GM12801 (cell line): Measurements from ENCODE around the gene IL20RA.

ENCODE experiments used
- CTCF ChIP-seq: IDR thresholded peaks from one replicate; pipeline ENCODE4 v1.5.1; 2011; ENCODE audit warnings: control low read depth; ENCODE audit not compliant: insufficient read length; ENCODE audit errors: extremely low read depth

IL20RA gene

GRCh38 chr6:137024237-137024990 lies 20.4 kb downstream of the IL20RA start:
- TF ChIP-seq CTCF: no peak

- TF ChIP-seq CTCF: no peak
Measured at GRCh38 chr6:137020776-137021175, 24.0 kb downstream of the IL20RA start.

GRCh38 chr6:137019476-137020272 lies 25.1 kb downstream of the IL20RA start:
- no peak for TF ChIP-seq CTCF

- TF ChIP-seq CTCF: no peak
Measured at GRCh38 chr6:137017081-137017480, 27.7 kb downstream of the IL20RA start.

GRCh38 chr6:137016356-137016755 lies 28.4 kb downstream of the IL20RA start:
- TF ChIP-seq CTCF: no peak

- TF ChIP-seq CTCF: no peak
Measured at GRCh38 chr6:137015943-137016342, 28.8 kb downstream of the IL20RA start.

GRCh38 chr6:137013738-137014602 lies 30.8 kb downstream of the IL20RA start:
- no peak for TF ChIP-seq CTCF
